NCI-H1092 treated with DMSO at 0.1 percent for 48 hours (cell line): ENCODE measurements around the gene NRF1.
"Not testable (repeated sequence)": the region's sequence is repeated elsewhere in the genome, so short reads cannot be mapped to it uniquely, and the experiment has no call there.

Experiments
- DNase-seq: peaks from one replicate; lab custom pipeline; 2025; lab: John Stamatoyannopoulos, UW

Gene NRF1

GRCh38 chr7:129782818-129783583 lies 171.5 kb downstream of the NRF1 start:
- DNase-seq = no peak

GRCh38 chr7:129783584-129783919 lies 172.0 kb downstream of the NRF1 start:
- no peak for DNase-seq

GRCh38 chr7:129784437-129784782 lies 172.9 kb downstream of the NRF1 start:
- DNase-seq = no peak

GRCh38 chr7:129784783-129785684 lies 173.5 kb downstream of the NRF1 start:
- no peak for DNase-seq

GRCh38 chr7:129785685-129786514 lies 174.4 kb downstream of the NRF1 start:
- DNase-seq = no peak

GRCh38 chr7:129786825-129787563 lies 175.5 kb downstream of the NRF1 start:
- no peak for DNase-seq

GRCh38 chr7:129789000-129789399 lies 177.5 kb downstream of the NRF1 start:
- DNase-seq = no peak

- DNase-seq = no peak
Measured at GRCh38 chr7:129789652-129790051, 178.1 kb downstream of the NRF1 start.

GRCh38 chr7:129790136-129790535 lies 178.6 kb downstream of the NRF1 start:
- DNase-seq = no peak

GRCh38 chr7:129792721-129793120 lies 181.2 kb downstream of the NRF1 start:
- no peak for DNase-seq

- DNase-seq = no peak
Measured at GRCh38 chr7:129793506-129794310, 182.2 kb downstream of the NRF1 start.

- DNase-seq = not testable (repeated sequence)
Measured at GRCh38 chr7:129794461-129794860, 182.9 kb downstream of the NRF1 start.

- no peak for DNase-seq
Measured at GRCh38 chr7:129796186-129796775, 184.8 kb downstream of the NRF1 start.

- DNase-seq = no peak
Measured at GRCh38 chr7:129797214-129797789, 185.8 kb downstream of the NRF1 start.

- DNase-seq = no peak
Measured at GRCh38 chr7:129798616-129799349, 187.3 kb downstream of the NRF1 start.

GRCh38 chr7:129799350-129799955 lies 187.9 kb downstream of the NRF1 start:
- DNase-seq = no peak

GRCh38 chr7:129800901-129801300 lies 189.4 kb downstream of the NRF1 start:
- no peak for DNase-seq

GRCh38 chr7:129801882-129802281 lies 190.4 kb downstream of the NRF1 start:
- no peak for DNase-seq

- DNase-seq = no peak
Measured at GRCh38 chr7:129803546-129804081, 192.1 kb downstream of the NRF1 start.
